Progenitor cell of endocrine pancreas (in vitro differentiated cells): ENCODE results near the gene PABPN1. TPM values are rescaled to one million over a fixed set of nuclear protein-coding genes. Genes with fewer than 3 reads are reported as not detected.
A peak's percentile ranks its signal among the peaks of the same experiment; 100 is the strongest.

Source experiments
- DNase-seq: peaks from one replicate; pipeline ENCODE4 v3.0.0; 2021; ENCODE audit warnings: low spot score; ENCODE audit not compliant: unreplicated experiment
- H3K27ac Mint-ChIP-seq: 2 replicates; pipeline ENCODE4 v1.8.0; 2021; ENCODE audit warnings: mild to moderate bottlenecking, moderate library complexity, mixed read lengths
- H3K27me3 Mint-ChIP-seq: 2 replicates; pipeline ENCODE4 v1.8.0; 2021; ENCODE audit warnings: mixed read lengths
- H3K36me3 Mint-ChIP-seq: 2 replicates; pipeline ENCODE4 v1.8.0; 2022; ENCODE audit warnings: mixed read lengths; ENCODE audit not compliant: insufficient read depth
- H3K4me1 Mint-ChIP-seq: 2 replicates; pipeline ENCODE4 v1.8.0; 2021; ENCODE audit warnings: low read depth, mixed read lengths
- H3K4me3 Mint-ChIP-seq: 2 replicates; pipeline ENCODE4 v1.8.0; 2021; ENCODE audit warnings: low read depth, mild to moderate bottlenecking, moderate library complexity, mixed read lengths
- H3K9me3 Mint-ChIP-seq: 2 replicates; pipeline ENCODE4 v1.8.0; 2021; ENCODE audit warnings: low read depth, mixed read lengths
- CTCF ChIP-seq: fragments of 200-600 bp; sonication (generic); IDR thresholded peaks from one replicate; pipeline ENCODE4 v1.5.0; 2021; ENCODE audit warnings: antibody characterized with exemption, mild to moderate bottlenecking; ENCODE audit not compliant: unreplicated experiment
- total RNA-seq: library from RNA; stranded (reverse); gene quantifications from 2 replicates; pipeline ENCODE4 v1.2.1, GENCODE V29; 2021

PABPN1 gene
- total RNA-seq, 1 donor from 2014 or later = 318 TPM

- peak; percentile 36 for DNase-seq
- Mint-ChIP-seq H3K9me3 (peaks cover 11% of the 10 kb centered on the region), H3K36me3 (peaks cover 10% of the 10 kb centered on the region), H3K27ac (peak within 1 kb of the TSS; percentile 54), H3K4me1 (peaks cover 8% of the 10 kb centered on the region), H3K27me3 (peaks cover 34% of the 10 kb centered on the region), H3K4me3 (peak within 1 kb of the TSS; percentile 70)
- no peak for TF ChIP-seq CTCF
Observed at GRCh38 chr14:23352506-23353432, 31.5 kb downstream of the PABPN1 start, which contains the start of gene SLC22A17. Gene SLC22A17, minus strand, starts transcription at chr14:23352887.

GRCh38 chr14:23353433-23353780 is 32.1 kb downstream of the PABPN1 start:
- no peak for DNase-seq
- Mint-ChIP-seq H3K27me3 (peaks cover 34% of the 10 kb centered on the region), H3K4me3 (peak overlapping the region; percentile 63), H3K36me3 (peaks cover 10% of the 10 kb centered on the region), H3K9me3 (peaks cover 11% of the 10 kb centered on the region), H3K4me1 (peaks cover 8% of the 10 kb centered on the region), H3K27ac (no peak overlapping the region)
- no peak for TF ChIP-seq CTCF

DNA sequence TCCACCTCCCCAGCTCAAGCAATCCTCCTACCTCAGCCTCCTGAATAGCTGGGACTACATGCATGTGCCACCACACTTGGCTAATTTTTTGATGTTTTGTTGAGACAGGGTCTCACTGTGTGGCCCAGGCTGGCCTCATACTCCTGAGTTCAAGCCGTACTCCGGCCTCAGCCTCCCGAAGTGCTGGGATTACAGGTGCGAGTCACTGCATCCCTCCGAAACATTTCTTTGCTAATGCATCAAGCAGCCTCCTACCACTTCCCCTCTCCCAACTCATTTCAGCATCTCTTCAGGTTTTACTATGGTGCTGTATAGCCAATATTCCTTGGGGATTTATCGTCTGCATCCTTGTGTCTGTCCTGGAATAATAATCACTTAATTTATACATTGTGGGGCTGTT is 33.7 kb downstream of the PABPN1 start:
- no peak for TF ChIP-seq CTCF
- Mint-ChIP-seq H3K36me3 (peaks cover 10% of the 10 kb centered on the region), H3K4me3 (no peak overlapping the region)

DNA sequence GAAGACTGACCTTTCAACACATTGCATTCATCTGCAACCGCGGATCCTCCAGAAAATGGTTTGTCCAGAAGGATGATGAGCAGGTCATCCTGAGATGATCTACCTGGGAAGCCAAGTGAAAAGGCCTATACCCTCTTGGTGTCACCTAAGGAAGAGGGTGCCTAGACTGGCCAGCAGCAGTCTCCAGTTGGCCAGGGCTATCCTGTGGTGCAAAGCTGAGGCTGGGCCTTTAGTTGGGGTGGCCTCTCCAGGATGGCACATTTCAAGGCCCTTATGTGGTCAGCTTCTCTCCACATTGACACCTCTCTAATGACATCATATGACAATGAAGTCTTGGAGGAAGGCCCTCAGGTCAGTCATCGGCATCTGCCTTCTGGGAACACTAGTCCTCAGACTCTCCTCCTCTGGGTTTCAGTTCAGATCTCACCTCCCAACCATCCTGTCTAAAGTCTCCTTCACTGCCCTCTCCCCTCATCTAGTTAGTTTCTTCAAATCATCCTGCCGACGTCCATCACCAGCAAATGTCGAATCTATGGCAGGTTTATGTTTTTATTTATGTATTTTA is 34.7 kb downstream of the PABPN1 start:
- H3K27ac Mint-ChIP-seq = no peak overlapping the region
- DNase-seq = no peak
- H3K4me3 Mint-ChIP-seq = no peak overlapping the region
- TF ChIP-seq CTCF = no peak
- H3K36me3 Mint-ChIP-seq = peaks cover 9% of the 10 kb centered on the region
- H3K4me1 Mint-ChIP-seq = peaks cover 5% of the 10 kb centered on the region
- H3K27me3 Mint-ChIP-seq = peaks cover 28% of the 10 kb centered on the region
- peaks cover 4% of the 10 kb centered on the region for H3K9me3 Mint-ChIP-seq

More for the DNA sequence above, 33.7 kb downstream of the PABPN1 start:
- peaks cover 8% of the 10 kb centered on the region for H3K4me1 Mint-ChIP-seq
- no peak overlapping the region for H3K27ac Mint-ChIP-seq
- peaks cover 34% of the 10 kb centered on the region for H3K27me3 Mint-ChIP-seq
- DNase-seq = no peak
- peaks cover 11% of the 10 kb centered on the region for H3K9me3 Mint-ChIP-seq

- Mint-ChIP-seq H3K36me3 (peaks cover 6% of the 10 kb centered on the region), H3K4me1 (peaks cover 5% of the 10 kb centered on the region), H3K27me3 (peaks cover 23% of the 10 kb centered on the region), H3K9me3 (no peaks in the 10 kb centered on the region), H3K4me3 (no peak overlapping the region), H3K27ac (no peak overlapping the region)
- no peak for TF ChIP-seq CTCF
- DNase-seq = no peak
Observed at GRCh38 chr14:23356662-23357061, 35.4 kb downstream of the PABPN1 start.
